ENCODE data around the gene KCNH1.

Gene KCNH1

GRCh38 chr1:210917560-210918169, 216.3 kb downstream of the KCNH1 start:
- no peak for DNase-seq

GRCh38 chr1:210916548-210916947, 217.4 kb downstream of the KCNH1 start:
- no peak for DNase-seq

GRCh38 chr1:210915890-210916507, 217.9 kb downstream of the KCNH1 start:
- no peak for DNase-seq

- no peak for DNase-seq
These were observed 221.2 kb downstream of the KCNH1 start for GRCh38 chr1:210912752-210913151.

- DNase-seq: no peak
These were observed 223.8 kb downstream of the KCNH1 start for GRCh38 chr1:210910020-210910575.

GRCh38 chr1:210908791-210909190, 225.2 kb downstream of the KCNH1 start:
- DNase-seq: no peak

- DNase-seq: no peak
These were observed 225.7 kb downstream of the KCNH1 start for GRCh38 chr1:210908257-210908656.

GRCh38 chr1:210907251-210907805, 226.6 kb downstream of the KCNH1 start:
- no peak for DNase-seq

- no peak for DNase-seq
These were observed 227.9 kb downstream of the KCNH1 start for GRCh38 chr1:210905944-210906453.

- DNase-seq: no peak
These were observed 228.5 kb downstream of the KCNH1 start for GRCh38 chr1:210905365-210905904.

GRCh38 chr1:210901981-210902770, 231.8 kb downstream of the KCNH1 start:
- DNase-seq: no peak

GRCh38 chr1:210900820-210901219, 233.1 kb downstream of the KCNH1 start:
- no peak for DNase-seq

GRCh38 chr1:210900079-210900478, 233.9 kb downstream of the KCNH1 start:
- DNase-seq: no peak

- no peak for DNase-seq
These were observed 234.3 kb downstream of the KCNH1 start for GRCh38 chr1:210899676-210900075.

GRCh38 chr1:210898473-210898872, 235.5 kb downstream of the KCNH1 start:
- no peak for DNase-seq

GRCh38 chr1:210883821-210884220, 250.1 kb downstream of the KCNH1 start:
- DNase-seq: peak; percentile 81

- DNase-seq: peak; percentile 82
These were observed 251.3 kb downstream of the KCNH1 start for GRCh38 chr1:210882414-210883221.

GRCh38 chr1:210878564-210878963, 255.4 kb downstream of the KCNH1 start:
- no peak for DNase-seq

GRCh38 chr1:210876275-210876674, 257.7 kb downstream of the KCNH1 start:
- no peak for DNase-seq

GRCh38 chr1:210866532-210866931, 267.4 kb downstream of the KCNH1 start:
- DNase-seq: no peak

GRCh38 chr1:210857705-210858104, 276.2 kb downstream of the KCNH1 start:
- DNase-seq: no peak

- no peak for DNase-seq
These were observed 276.7 kb downstream of the KCNH1 start for GRCh38 chr1:210857146-210857663.
